AG04450 (cell line): ENCODE measurements around the gene CCDC188. TPM values are rescaled to one million over a fixed set of nuclear protein-coding genes. Genes with fewer than 3 reads are reported as not detected.

Source experiments
- CTCF ChIA-PET: fragments of 300-600, 350-600 bp; formaldehyde crosslinking; extraction: SDS; loops from one replicate; lab custom pipeline; 2022; ENCODE audit warnings: antibody characterized with exemption, inconsistent platforms; lab: Charles Lee
- POLR2A ChIA-PET: fragments of 350-600 bp; formaldehyde crosslinking; extraction: SDS; loops from one replicate; lab custom pipeline; 2021; ENCODE audit warnings: antibody characterized with exemption, inconsistent platforms; lab: Yijun Ruan, JAX
- DNase-seq: peaks from one replicate; pipeline ENCODE4 v3.0.0-alpha.2; 2011; ENCODE audit warnings: low read depth, low spot score
- H3K27ac ChIP-seq: one replicate; pipeline ENCODE4 v1.5.1; 2012; ENCODE audit warnings: low read depth, low read length, control low read depth
- H3K27me3 ChIP-seq: one replicate; pipeline ENCODE4 v1.6.0; 2012; ENCODE audit warnings: low read length; ENCODE audit not compliant: control insufficient read depth, insufficient read depth
- H3K4me3 ChIP-seq: 2 replicates; pipeline ENCODE4 v1.5.1; 2011; ENCODE audit warnings: mild to moderate bottlenecking, low read depth, low read length, control low read depth
- H3K9me3 ChIP-seq: 2 replicates; pipeline ENCODE4 v1.5.1; 2012; ENCODE audit warnings: low read length; ENCODE audit not compliant: control insufficient read depth, insufficient read depth
- CTCF ChIP-seq: IDR thresholded peaks from 2 replicates; pipeline ENCODE4 v1.5.1; 2011; ENCODE audit warnings: low read depth, low read length, control low read depth, inconsistent platforms
- polyA plus RNA-seq: library from polyadenylated mRNA; depleted of rRNA; stranded (reverse); fragments of >200 nt; gene quantifications from 2 replicates; pipeline ENCODE4 v1.2.3, GENCODE V29; 2011

Gene CCDC188
- polyA plus RNA-seq, 1 experiment: not detected

GRCh38 chr22:20184501-20185165, 33.8 kb upstream of the CCDC188 start:
- ChIA-PET CTCF (no interaction called here), POLR2A (no interaction called here)
- H3K4me3 ChIP-seq: no peak overlapping the region
- H3K27me3 ChIP-seq: peaks cover 6% of the 10 kb centered on the region
- no peaks in the 10 kb centered on the region; the same call in 1 of the 2 replicates for H3K9me3 ChIP-seq
- no peak for DNase-seq
- H3K27ac ChIP-seq: no peak overlapping the region
- TF ChIP-seq CTCF: no peak

GRCh38 chr22:20183823-20184222, 33.0 kb upstream of the CCDC188 start:
- ChIA-PET POLR2A (no interaction called here), CTCF (no interaction called here)

DNA sequence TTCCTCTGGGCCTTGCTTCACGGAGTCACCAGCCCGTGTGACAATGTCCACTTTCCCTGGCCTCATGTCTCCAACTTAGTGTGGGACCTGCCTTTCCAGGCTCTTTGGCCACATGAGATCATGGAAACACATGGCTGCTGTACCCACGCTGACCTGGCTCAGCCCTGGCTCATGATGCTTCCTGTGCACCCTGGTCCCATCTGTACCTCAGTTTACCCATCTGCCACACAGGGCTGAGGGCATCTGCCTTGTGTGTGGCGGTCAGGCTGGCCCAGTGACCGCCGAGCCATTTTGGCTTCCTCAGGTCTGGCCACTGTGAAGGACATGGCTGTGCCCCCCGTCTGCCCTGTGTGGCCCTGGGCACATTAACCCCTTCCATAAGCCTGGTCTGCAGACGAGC, 32.2 kb upstream of the CCDC188 start:
- Histone ChIP-seq H3K27me3 (peaks cover 11% of the 10 kb centered on the region), H3K4me3 (no peak overlapping the region), H3K9me3 (no peaks in the 10 kb centered on the region; the same call in 1 of the 2 replicates), H3K27ac (no peak overlapping the region)
- DNase-seq: no peak
- TF ChIP-seq CTCF: no peak
- POLR2A ChIA-PET: no interaction called here
- CTCF ChIA-PET: no interaction called here

More at GRCh38 chr22:20183823-20184222, 33.0 kb upstream of the CCDC188 start:
- H3K4me3 ChIP-seq: no peak overlapping the region
- no peak overlapping the region for H3K27ac ChIP-seq
- DNase-seq: no peak
- TF ChIP-seq CTCF: no peak
- H3K27me3 ChIP-seq: peaks cover 6% of the 10 kb centered on the region
- no peaks in the 10 kb centered on the region; the same call in 1 of the 2 replicates for H3K9me3 ChIP-seq

- POLR2A ChIA-PET: no interaction called here
- TF ChIP-seq CTCF: no peak
- Histone ChIP-seq H3K9me3 (no peaks in the 10 kb centered on the region; the same call in 1 of the 2 replicates), H3K4me3 (no peak overlapping the region), H3K27me3 (peaks cover 13% of the 10 kb centered on the region), H3K27ac (no peak overlapping the region)
- no peak for DNase-seq
- CTCF ChIA-PET: no interaction called here
These were observed 31.5 kb upstream of the CCDC188 start for GRCh38 chr22:20182365-20182764.

DNA sequence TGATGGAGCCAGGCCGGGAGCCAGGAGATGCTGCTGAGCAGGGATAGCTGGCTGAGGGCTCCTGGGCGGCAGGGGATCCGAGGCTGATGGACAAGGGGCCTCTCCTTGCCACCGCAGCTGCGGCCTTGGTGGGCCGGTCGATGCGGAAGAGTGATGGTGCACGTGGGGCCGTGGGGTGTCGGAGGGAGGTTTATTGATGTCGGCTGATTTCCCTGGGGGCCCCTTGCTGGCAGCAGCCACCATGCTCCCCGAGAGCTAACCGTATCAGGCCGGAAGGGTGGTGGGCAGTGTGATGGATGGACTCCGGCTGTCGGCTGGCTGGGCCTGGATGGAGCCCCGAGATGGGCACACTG, 31.0 kb upstream of the CCDC188 start:
- no peak for DNase-seq
- Histone ChIP-seq H3K4me3 (no peak overlapping the region), H3K9me3 (no peaks in the 10 kb centered on the region; the same call in 1 of the 2 replicates), H3K27me3 (peaks cover 18% of the 10 kb centered on the region), H3K27ac (no peak overlapping the region)
- ChIA-PET POLR2A (no interaction called here), CTCF (no interaction called here)
- no peak for TF ChIP-seq CTCF
